NCI-H1417 (cell line): ENCODE measurements around the gene C2CD2L.
"Not testable (repeated sequence)": the region's sequence is repeated elsewhere in the genome, so short reads cannot be mapped to it uniquely, and the experiment has no call there.

Experiments
- DNase-seq, 3 experiments: peaks; one replicate each; lab custom pipeline; 2025; lab: John Stamatoyannopoulos, UW

Gene C2CD2L

GRCh38 chr11:119152043-119152442, 44.9 kb downstream of the C2CD2L start:
- DNase-seq = no peak

GRCh38 chr11:119152604-119153003, 45.5 kb downstream of the C2CD2L start:
- DNase-seq = no peak

- DNase-seq = no peak
Measured at GRCh38 chr11:119153049-119153818, 46.1 kb downstream of the C2CD2L start.

- DNase-seq = no peak
Measured at GRCh38 chr11:119154178-119154577, 47.0 kb downstream of the C2CD2L start.

- DNase-seq = peak in 1 of 3 experiments; percentile 37
Measured at GRCh38 chr11:119155733-119156492, 48.8 kb downstream of the C2CD2L start.

- no peak for DNase-seq
Measured at GRCh38 chr11:119156496-119156895, 49.4 kb downstream of the C2CD2L start.

- no peak for DNase-seq
Measured at GRCh38 chr11:119157063-119157462, 49.9 kb downstream of the C2CD2L start.

- DNase-seq = no peak
Measured at GRCh38 chr11:119158467-119158866, 51.3 kb downstream of the C2CD2L start.

- DNase-seq = no peak
Measured at GRCh38 chr11:119160151-119160550, 53.0 kb downstream of the C2CD2L start.

GRCh38 chr11:119161871-119162270, 54.7 kb downstream of the C2CD2L start:
- DNase-seq = no peak

GRCh38 chr11:119166368-119167076, 59.4 kb downstream of the C2CD2L start:
- DNase-seq = no peak

- not testable (repeated sequence) for DNase-seq
Measured at GRCh38 chr11:119167077-119167458, 59.9 kb downstream of the C2CD2L start.

GRCh38 chr11:119167933-119168332, 60.8 kb downstream of the C2CD2L start:
- no peak for DNase-seq
